Loucy (cell line): ENCODE measurements around the gene PROX1.

ENCODE experiments used
- H2AFZ ChIP-seq: fragments of 200-600 bp; sonication (generic); 2 replicates; pipeline ENCODE4 v1.6.0; 2016; ENCODE audit warnings: antibody characterized with exemption, mild to moderate bottlenecking, low read length, moderate library complexity
- H3F3A ChIP-seq: fragments of 200-600 bp; 2 replicates; pipeline ENCODE4 v1.6.0; 2016; ENCODE audit warnings: antibody characterized with exemption, low read depth, mild to moderate bottlenecking
- H3K27me3 ChIP-seq: fragments of 200-600 bp; sonication (generic); 2 replicates; pipeline ENCODE4 v1.6.1; 2014; ENCODE audit warnings: low read length, mild to moderate bottlenecking; ENCODE audit not compliant: insufficient read depth, poor library complexity, severe bottlenecking
- H3K36me3 ChIP-seq: fragments of 200-600 bp; sonication (generic); 2 replicates; pipeline ENCODE4 v1.6.1; 2016; ENCODE audit warnings: low read length; ENCODE audit not compliant: insufficient read depth
- H3K4me1 ChIP-seq: fragments of 200-600 bp; sonication (generic); 2 replicates; pipeline ENCODE4 v1.5.1; 2014; ENCODE audit warnings: low read length, mild to moderate bottlenecking; ENCODE audit not compliant: insufficient read depth, poor library complexity, severe bottlenecking
- H3K4me2 ChIP-seq: fragments of 200-600 bp; sonication (generic); 2 replicates; pipeline ENCODE4 v1.6.0; 2014; ENCODE audit warnings: antibody characterized with exemption, low read length, low read depth, mild to moderate bottlenecking; ENCODE audit not compliant: poor library complexity, severe bottlenecking
- H3K4me3 ChIP-seq: fragments of 200-600 bp; sonication (generic); 2 replicates; pipeline ENCODE4 v1.5.1; 2014; ENCODE audit warnings: low read length, mild to moderate bottlenecking, mixed read lengths; ENCODE audit not compliant: poor library complexity, severe bottlenecking
- H3K79me2 ChIP-seq: fragments of 200-600 bp; sonication (generic); 2 replicates; pipeline ENCODE4 v1.6.1; 2014; ENCODE audit warnings: low read length; ENCODE audit not compliant: insufficient read depth
- H3K9ac ChIP-seq: fragments of 200-600 bp; sonication (generic); 2 replicates; pipeline ENCODE4 v1.6.0; 2014; ENCODE audit warnings: mild to moderate bottlenecking, low read depth, low read length, moderate library complexity; ENCODE audit not compliant: poor library complexity, severe bottlenecking
- H3K9me2 ChIP-seq: fragments of 200-600 bp; sonication (generic); replicated peaks from 2 replicates; pipeline ENCODE4 v1.6.1; 2016; ENCODE audit warnings: low read depth, low read length, mixed read lengths
- H3K9me3 ChIP-seq: fragments of 200-600 bp; sonication (generic); 2 replicates; pipeline ENCODE4 v1.6.1; 2014; ENCODE audit warnings: mild to moderate bottlenecking, antibody characterized with exemption, low read length, low read depth; ENCODE audit not compliant: insufficient read depth
- H4K20me1 ChIP-seq: fragments of 200-600 bp; sonication (generic); 2 replicates; pipeline ENCODE4 v1.6.0; 2014; ENCODE audit warnings: antibody characterized with exemption, low read length, mild to moderate bottlenecking; ENCODE audit not compliant: insufficient read depth, poor library complexity, severe bottlenecking
- CTCF ChIP-seq: fragments of 200-600 bp; sonication (generic); conservative IDR thresholded peaks from 2 replicates; pipeline ENCODE4 v1.5.1; 2014; ENCODE audit warnings: mild to moderate bottlenecking, antibody characterized with exemption, low read length
- EZH2phosphoT487 ChIP-seq: fragments of 200-600 bp; IDR thresholded peaks from 2 replicates; pipeline ENCODE4 v1.6.1; 2018; ENCODE audit warnings: antibody characterized with exemption, mild to moderate bottlenecking, moderate library complexity, borderline replicate concordance

Gene PROX1

GRCh38 chr1:214037468-214037867, 49.7 kb downstream of the PROX1 start:
- Histone ChIP-seq H3K4me1 (no peaks in the 10 kb centered on the region), H3K4me2 (no peak overlapping the region), H3K9me2 (no peaks in the 10 kb centered on the region), H3K9ac (no peak overlapping the region), H3K9me3 (no peaks in the 10 kb centered on the region), H2AFZ (no peak overlapping the region), H3K36me3 (no peaks in the 10 kb centered on the region), H3K27me3 (no peaks in the 10 kb centered on the region), H3K79me2 (no peaks in the 10 kb centered on the region), H4K20me1 (no peaks in the 10 kb centered on the region), H3K4me3 (no peak overlapping the region), H3F3A (no peaks in the 10 kb centered on the region)
- TF ChIP-seq EZH2phosphoT487 (no peak), CTCF (no peak)

GRCh38 chr1:214039394-214040018, 51.7 kb downstream of the PROX1 start:
- H3K9me2 ChIP-seq, result no peaks in the 10 kb centered on the region

GRCh38 chr1:214043167-214043566, 55.4 kb downstream of the PROX1 start:
- Histone ChIP-seq H3K9ac (no peak overlapping the region), H3K9me3 (no peaks in the 10 kb centered on the region), H3K27me3 (no peaks in the 10 kb centered on the region), H4K20me1 (no peaks in the 10 kb centered on the region), H3K4me3 (no peak overlapping the region), H3K4me1 (no peaks in the 10 kb centered on the region), H3F3A (no peaks in the 10 kb centered on the region), H3K79me2 (no peaks in the 10 kb centered on the region), H3K4me2 (no peak overlapping the region), H3K9me2 (no peaks in the 10 kb centered on the region), H2AFZ (no peak overlapping the region), H3K36me3 (no peaks in the 10 kb centered on the region)
- no peak for TF ChIP-seq CTCF
- TF ChIP-seq EZH2phosphoT487, result no peak

More at GRCh38 chr1:214039394-214040018, 51.7 kb downstream of the PROX1 start:
- Histone ChIP-seq H3K27me3 (no peaks in the 10 kb centered on the region), H3K36me3 (no peaks in the 10 kb centered on the region), H3K9ac (no peak overlapping the region), H3K9me3 (no peaks in the 10 kb centered on the region), H3F3A (no peaks in the 10 kb centered on the region), H3K4me3 (no peak overlapping the region), H2AFZ (no peak overlapping the region), H4K20me1 (no peaks in the 10 kb centered on the region), H3K4me1 (no peaks in the 10 kb centered on the region), H3K4me2 (no peak overlapping the region), H3K79me2 (no peaks in the 10 kb centered on the region)
- TF ChIP-seq CTCF (no peak), EZH2phosphoT487 (no peak)
